ENCODE data around the gene HOXA7. TPM values are rescaled to one million over a fixed set of nuclear protein-coding genes. Genes with fewer than 3 reads are reported as not detected.
A peak's percentile ranks its signal among the peaks of the same experiment; 100 is the strongest.

HOXA7 gene
- total RNA-seq, 1 donor from 2014 or later = not detected

DNA sequence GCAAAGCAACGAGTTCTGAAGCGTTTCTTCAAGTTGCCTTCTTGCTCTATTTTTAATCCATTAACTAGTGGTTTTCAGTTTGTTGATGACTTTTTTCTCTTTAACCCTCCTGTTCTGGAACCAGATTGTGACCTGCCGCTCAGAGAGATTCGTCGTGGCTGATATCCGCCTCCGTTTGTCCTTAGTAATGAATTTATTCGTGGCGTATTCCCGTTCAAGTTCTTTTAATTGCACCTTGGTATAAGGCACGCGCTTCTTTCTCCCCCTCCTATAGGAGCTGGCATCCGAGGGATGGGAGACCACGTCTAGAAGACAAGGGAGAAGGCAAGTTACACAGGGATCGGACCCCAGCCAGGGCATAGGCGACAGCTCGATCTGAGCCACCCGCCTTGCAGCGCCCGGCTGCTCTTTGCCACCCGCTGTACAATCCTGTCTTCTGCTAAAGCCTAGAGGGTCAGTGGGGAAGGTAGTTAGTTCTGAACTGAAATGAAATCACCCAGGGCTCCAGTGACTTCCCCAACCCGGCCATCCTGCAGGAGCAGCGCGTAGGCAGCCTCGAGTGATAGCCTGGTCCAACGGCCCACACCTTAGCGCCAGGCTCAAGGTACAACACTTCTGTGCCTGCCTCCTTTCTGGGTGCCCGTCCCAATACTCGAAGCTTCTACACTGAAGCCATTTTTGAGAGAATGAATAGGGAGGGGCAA, 41.8 kb upstream of the HOXA7 start:
- Mint-ChIP-seq H3K27me3 (peaks cover 81% of the 10 kb centered on the region), H3K4me1 (peaks cover 11% of the 10 kb centered on the region), H3K36me3 (ENCODE audit: low read depth) (peaks cover 5% of the 10 kb centered on the region), H3K4me3 (no peak overlapping the region), H3K27ac (peak overlapping the region; percentile 22), H3K9me3 (no peaks in the 10 kb centered on the region)
- DNase-seq = no peak
- intact Hi-C loops (cut with micrococcal nuclease) = loop anchor here (2.0 to 5.0 kb wide), 4 partner anchors 13 to 899 kb away; partner anchors contain the start of gene HOXA11

DNA sequence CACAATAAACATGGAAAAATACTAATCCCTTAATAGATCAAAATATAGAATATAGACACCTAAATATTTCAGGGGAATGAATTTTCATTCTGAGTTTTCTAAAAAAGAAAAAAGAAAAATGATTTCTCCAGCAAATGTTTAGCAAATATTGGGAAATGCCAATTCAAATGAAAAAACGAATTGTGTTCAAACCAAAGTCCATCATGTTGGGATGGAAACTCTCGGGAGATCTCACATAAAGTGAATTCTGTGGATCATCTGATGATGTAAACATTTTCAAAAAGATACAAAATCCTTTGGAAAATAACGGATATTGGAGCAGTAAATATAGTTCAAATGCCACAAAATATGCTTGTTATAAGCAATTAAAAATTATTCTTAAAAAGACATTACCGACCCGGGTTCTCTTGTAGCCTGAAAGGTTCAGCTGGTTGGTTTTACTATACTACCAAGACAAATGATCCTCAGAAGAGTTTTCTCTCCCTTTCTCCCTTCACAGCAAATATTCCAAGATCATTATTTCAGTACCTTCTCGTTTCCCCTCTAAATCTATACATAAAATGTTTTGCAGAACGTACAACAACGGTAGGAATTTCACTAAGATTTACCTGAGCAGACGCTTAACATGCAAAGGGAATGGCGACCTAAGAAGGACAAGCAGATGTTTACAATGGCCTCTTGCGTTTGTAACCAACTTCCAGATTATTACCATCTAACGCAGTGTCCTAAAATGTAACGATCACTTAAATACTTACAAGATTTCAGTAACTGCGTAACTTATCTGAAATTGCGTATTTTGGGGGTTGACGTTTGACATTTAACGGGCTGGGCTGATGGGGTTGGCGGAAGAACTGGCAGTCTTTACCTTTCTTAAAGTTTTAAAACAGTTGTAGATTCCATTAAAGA, 40.9 kb upstream of the HOXA7 start:
- H3K36me3 Mint-ChIP-seq (ENCODE audit: low read depth) = peaks cover 5% of the 10 kb centered on the region
- intact Hi-C loops (cut with micrococcal nuclease) = loop anchor here (2.0 to 5.0 kb wide), 7 partner anchors 13 to 900 kb away; partner anchors contain the start of genes EVX1 and HOXA11
- peaks cover 11% of the 10 kb centered on the region for H3K4me1 Mint-ChIP-seq
- H3K27ac Mint-ChIP-seq = no peak overlapping the region
- H3K27me3 Mint-ChIP-seq = peaks cover 77% of the 10 kb centered on the region
- H3K9me3 Mint-ChIP-seq = no peaks in the 10 kb centered on the region
- no peak overlapping the region for H3K4me3 Mint-ChIP-seq
- no peak for DNase-seq

DNA sequence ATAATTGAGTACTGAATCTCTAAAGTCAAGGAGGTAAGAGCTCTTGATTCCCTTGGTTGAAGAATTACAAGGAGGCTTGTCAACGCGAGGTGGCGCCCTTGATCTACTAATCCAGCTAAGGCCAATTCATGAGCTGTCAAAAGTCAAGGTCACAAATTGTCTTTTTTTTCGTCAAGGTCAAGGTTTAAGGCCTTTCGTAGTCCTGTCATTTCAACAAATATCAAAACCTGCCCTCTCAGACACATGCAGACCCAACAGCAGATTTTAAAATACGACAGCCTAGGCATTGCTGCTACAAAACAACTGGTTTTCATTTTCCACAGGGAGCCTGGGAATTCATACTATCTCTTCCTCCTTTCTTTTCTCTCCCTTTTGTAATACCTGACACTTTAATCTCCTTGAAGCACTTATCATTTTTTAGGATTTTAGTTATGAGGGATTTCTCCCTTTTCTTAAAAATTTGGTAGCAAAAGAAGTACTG, 39.9 kb upstream of the HOXA7 start:
- peak; percentile 93 for DNase-seq
- intact Hi-C loops (cut with micrococcal nuclease) = loop anchor here (1.0 to 5.0 kb wide), 8 partner anchors 24 to 901 kb away; partner anchors contain the start of gene EVX1

DNA sequence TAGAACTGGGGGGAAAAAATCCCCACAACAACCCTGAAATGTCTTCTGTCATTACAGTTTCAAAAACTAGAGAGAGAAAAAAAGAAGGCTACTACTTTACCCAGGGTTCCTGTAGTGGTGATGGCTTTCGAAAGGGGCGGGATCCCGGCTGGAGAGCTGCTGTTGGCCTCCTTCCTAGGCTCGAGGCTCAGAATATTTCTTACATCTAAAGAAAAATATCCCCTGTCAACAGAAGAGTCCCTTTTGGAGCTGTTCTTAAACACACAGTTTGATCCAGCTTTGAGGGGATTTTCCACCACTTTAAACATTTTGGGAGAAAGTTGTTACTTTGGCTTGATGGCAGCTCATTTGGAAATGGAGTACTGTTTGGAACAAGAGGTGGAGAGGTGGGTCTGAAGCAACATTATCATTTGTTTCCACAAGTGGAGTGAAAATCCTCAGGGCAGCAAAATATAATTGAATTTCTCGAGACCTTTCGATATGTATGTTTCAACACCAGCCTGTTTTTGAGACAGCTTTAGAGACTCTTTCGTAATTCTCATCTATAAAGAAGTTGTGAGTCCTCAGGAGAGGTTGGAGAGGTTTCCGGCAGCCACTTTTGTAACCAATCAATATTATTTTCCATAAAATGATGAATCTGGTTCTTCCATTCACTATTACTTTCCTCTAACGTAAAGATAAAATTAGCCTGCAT, 38.4 kb upstream of the HOXA7 start:
- Mint-ChIP-seq H3K9me3 (no peaks in the 10 kb centered on the region), H3K27ac (no peak overlapping the region), H3K36me3 (ENCODE audit: low read depth) (peaks cover 2% of the 10 kb centered on the region), H3K27me3 (peaks cover 78% of the 10 kb centered on the region), H3K4me3 (no peak overlapping the region), H3K4me1 (no peaks in the 10 kb centered on the region)
- no peak for DNase-seq
- intact Hi-C loops (cut with micrococcal nuclease) = loop anchor here (5.0 kb wide), 2 partner anchors 587 to 902 kb away; no protein-coding TSS in a partner anchor

More for the DNA sequence above, 39.9 kb upstream of the HOXA7 start:
- Mint-ChIP-seq H3K4me1 (peaks cover 6% of the 10 kb centered on the region), H3K9me3 (no peaks in the 10 kb centered on the region), H3K27ac (no peak overlapping the region), H3K4me3 (no peak overlapping the region), H3K36me3 (ENCODE audit: low read depth) (peaks cover 5% of the 10 kb centered on the region), H3K27me3 (peaks cover 75% of the 10 kb centered on the region)

DNA sequence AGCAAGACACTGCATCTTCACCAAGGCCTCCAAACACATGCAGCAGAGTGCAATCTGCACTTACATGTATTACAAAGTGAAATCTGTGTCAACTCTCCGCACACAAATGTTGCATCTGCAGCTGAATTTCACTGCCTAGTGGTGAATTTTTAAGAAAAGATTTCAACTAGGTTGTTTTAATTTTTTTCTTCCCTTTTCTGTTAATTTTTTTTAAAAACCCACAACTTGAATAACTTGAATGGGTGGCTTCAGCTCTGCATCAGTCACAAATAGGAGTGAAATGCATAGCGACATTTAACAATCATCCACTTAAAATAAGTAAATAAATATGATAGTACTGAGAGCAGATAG, 37.5 kb upstream of the HOXA7 start:
- Mint-ChIP-seq H3K4me1 (no peaks in the 10 kb centered on the region), H3K9me3 (no peaks in the 10 kb centered on the region), H3K4me3 (no peak overlapping the region), H3K27me3 (peaks cover 83% of the 10 kb centered on the region), H3K36me3 (ENCODE audit: low read depth) (peaks cover 2% of the 10 kb centered on the region), H3K27ac (no peak overlapping the region)
- intact Hi-C loops (cut with micrococcal nuclease) = no loop called here
- DNase-seq = no peak

DNA sequence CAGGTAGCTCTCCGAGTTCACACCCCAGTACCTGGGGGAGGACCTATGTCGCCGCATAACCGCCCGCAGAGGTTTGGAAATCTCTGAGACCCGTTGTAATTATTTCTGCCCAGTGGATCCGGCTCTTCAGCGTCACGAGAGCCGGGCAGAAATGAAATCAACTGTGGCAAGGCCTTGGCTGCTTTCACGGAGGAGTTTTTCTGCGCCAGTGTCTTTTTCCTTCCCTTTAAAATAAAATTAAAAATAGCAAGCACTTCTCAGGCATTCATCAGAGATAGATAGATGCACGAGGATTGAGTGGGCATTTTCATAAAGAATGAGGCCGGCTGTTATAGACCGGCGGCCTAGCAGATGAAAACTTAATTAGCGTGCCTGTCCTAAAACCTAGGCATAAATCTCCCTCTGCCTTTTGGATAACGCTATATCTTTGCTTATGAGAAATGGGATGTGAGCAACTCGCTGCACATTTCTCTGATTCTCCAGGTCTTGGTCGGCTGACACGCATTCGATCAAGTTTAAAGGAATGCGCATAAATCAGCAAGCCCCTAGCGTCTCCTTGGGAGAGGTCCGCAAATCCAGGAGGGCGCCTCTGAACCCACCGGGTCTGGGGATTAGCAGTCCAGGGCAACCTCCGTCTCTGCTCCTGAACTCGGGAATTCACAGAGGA, 37.0 kb upstream of the HOXA7 start:
- Mint-ChIP-seq H3K4me1 (peaks cover 3% of the 10 kb centered on the region), H3K4me3 (peak overlapping the region; percentile 15), H3K9me3 (no peaks in the 10 kb centered on the region), H3K27ac (no peak overlapping the region), H3K27me3 (peaks cover 85% of the 10 kb centered on the region), H3K36me3 (ENCODE audit: low read depth) (no peaks in the 10 kb centered on the region)
- intact Hi-C loops (cut with micrococcal nuclease) = no loop called here
- no peak for DNase-seq

DNA sequence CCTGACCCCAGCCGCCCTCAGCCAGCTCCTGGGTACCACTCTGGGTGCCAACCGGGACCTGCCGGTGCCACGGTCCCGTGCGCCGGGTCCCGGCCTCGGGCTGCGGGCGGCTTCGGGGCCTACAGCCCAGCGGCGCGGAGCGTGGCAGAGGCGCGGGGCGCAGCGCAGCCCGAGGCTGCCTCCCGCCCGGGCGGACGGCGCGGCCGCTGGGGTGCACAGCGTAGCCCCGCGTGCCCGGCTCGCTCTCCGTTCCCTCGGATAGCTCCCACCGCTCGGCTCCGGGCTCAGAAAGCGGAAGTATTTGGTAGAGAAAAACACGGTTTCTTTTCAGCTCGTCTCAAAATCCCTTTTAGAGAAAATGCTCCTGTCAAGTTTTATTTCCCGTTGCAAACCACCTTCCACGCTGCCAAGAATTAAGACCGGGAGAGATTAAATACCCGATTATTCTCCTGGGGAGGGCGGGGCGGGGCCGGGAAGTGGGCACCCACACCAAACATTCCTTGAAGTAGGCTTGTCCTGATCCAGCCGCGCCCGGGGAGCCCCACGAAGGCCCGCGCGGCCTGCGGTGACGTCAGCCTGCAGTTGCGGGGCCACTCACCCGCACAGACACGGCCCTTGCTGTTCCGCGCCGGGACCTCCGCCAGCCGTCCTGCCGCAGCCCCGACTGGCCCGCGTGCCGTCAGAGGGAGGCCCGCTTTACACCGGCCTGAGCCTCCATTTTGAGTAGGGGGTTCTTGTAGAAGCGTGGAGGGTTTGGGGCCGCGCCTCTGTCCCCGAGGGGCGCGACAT, 36.3 kb upstream of the HOXA7 start:
- Mint-ChIP-seq H3K27ac (no peak overlapping the region), H3K4me1 (peaks cover 5% of the 10 kb centered on the region), H3K27me3 (peaks cover 85% of the 10 kb centered on the region), H3K4me3 (no peak overlapping the region), H3K36me3 (ENCODE audit: low read depth) (no peaks in the 10 kb centered on the region), H3K9me3 (no peaks in the 10 kb centered on the region)
- DNase-seq = no peak
- intact Hi-C loops (cut with micrococcal nuclease) = no loop called here

DNA sequence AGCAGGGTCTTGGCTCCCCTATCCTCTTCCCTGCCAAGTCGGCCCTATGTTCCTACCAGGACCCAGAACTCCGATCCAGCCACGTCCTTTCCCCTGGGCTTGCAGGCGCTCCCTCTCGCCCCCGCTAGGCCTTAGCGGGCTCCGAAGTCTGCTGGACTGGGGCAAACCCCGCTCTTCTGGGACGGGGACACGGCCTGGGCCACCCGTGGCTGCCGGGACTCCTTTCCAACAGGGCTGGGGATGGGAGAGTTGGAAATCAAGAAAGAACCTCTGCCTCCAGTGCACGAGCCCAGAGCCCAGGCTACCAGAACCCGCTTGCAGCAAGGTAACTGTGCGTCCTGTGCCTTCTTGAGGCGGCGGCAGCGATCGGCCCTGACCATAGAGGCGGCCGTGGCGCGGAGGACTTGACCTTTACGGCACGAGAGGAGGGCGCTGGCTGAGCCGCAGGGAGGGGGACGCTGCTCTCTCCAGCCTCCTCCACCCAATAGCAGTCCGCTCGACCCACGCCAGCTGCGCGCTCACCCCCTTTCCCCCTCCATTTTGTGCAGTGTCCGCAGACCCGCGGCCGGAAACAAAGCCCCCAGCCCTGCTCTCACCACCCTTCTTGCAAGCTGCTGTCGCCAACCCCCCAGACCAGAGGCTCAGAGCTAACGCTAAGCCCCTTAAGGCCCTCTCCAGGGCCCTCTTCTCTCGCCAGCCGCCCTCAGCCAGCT, 35.5 kb upstream of the HOXA7 start:
- Mint-ChIP-seq H3K27ac (no peak overlapping the region), H3K9me3 (no peaks in the 10 kb centered on the region), H3K4me3 (no peak overlapping the region), H3K4me1 (peaks cover 5% of the 10 kb centered on the region), H3K27me3 (peaks cover 85% of the 10 kb centered on the region), H3K36me3 (ENCODE audit: low read depth) (no peaks in the 10 kb centered on the region)
- intact Hi-C loops (cut with micrococcal nuclease) = no loop called here
- no peak for DNase-seq

DNA sequence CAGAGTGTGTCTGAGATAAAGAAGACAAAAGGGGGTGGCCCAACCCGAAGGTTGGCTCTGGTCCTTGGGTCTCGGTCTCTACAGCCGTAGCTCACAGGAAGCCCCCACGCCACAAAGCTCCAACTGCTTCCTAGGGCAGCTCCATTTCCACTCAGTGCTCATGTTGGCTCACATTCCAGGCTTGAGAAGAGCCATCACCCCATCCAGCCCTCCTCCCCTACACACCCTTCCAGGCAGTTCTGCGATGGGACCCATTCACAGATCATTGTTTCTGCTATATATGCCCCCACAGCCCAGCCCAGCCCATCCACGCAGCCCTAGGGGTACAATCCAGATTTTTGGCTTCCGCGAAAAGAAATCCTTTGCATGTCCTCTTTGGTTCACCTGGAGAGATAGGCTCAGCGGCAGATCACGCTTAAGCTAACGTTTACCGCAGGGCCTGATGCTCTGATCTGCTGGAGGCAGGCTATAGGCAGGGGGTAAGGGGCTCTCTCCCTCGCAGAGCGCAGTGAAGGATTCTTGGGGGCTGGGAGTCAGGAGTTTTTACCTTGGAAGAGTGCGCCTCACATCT, 34.8 kb upstream of the HOXA7 start:
- H3K4me1 Mint-ChIP-seq = peaks cover 5% of the 10 kb centered on the region
- intact Hi-C loops (cut with micrococcal nuclease) = no loop called here
- H3K27ac Mint-ChIP-seq = no peak overlapping the region
- peaks cover 86% of the 10 kb centered on the region for H3K27me3 Mint-ChIP-seq
- H3K9me3 Mint-ChIP-seq = no peaks in the 10 kb centered on the region
- H3K4me3 Mint-ChIP-seq = no peak overlapping the region
- no peaks in the 10 kb centered on the region for H3K36me3 Mint-ChIP-seq (ENCODE audit: low read depth)
- no peak for DNase-seq

DNA sequence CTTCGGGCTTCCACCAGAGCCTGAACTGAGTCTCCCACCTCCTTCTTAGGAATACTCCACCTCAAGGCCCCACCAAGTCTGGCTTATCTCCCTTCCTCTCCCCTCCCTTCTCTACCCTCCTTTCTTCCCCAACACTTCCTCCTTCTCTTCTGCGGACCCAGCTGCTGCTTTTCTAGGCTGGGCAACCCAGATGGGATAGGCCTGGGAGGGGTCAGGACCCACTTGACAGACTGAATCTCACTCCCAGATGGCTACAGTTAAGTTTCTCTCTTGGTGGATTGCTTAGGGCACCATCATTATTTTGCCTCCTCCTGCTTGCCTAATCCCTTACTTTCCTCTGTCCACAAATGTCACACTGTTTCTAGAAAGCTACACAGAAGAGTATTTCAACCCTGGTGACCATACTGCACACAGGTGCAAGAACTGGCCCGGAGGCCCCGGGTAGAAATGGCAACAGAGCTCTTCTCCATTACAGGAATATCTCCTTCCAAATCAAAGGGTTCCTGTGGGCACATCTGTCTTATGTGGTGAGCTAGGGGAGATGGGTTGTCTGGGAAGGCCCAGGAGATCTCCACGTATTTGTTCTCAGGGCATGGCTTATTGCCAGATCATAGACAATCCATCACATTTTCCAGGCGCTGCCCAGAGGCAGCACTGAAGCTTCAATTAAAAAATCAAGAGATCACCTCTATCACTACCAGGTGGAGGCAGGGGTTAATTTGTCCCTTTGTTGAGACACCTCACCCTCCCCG, 33.7 kb upstream of the HOXA7 start:
- Mint-ChIP-seq H3K27ac (no peak overlapping the region), H3K4me3 (no peak overlapping the region), H3K27me3 (peaks cover 90% of the 10 kb centered on the region), H3K4me1 (peaks cover 11% of the 10 kb centered on the region), H3K9me3 (no peaks in the 10 kb centered on the region), H3K36me3 (ENCODE audit: low read depth) (peaks cover 3% of the 10 kb centered on the region)
- intact Hi-C loops (cut with micrococcal nuclease) = no loop called here
- DNase-seq = no peak

DNA sequence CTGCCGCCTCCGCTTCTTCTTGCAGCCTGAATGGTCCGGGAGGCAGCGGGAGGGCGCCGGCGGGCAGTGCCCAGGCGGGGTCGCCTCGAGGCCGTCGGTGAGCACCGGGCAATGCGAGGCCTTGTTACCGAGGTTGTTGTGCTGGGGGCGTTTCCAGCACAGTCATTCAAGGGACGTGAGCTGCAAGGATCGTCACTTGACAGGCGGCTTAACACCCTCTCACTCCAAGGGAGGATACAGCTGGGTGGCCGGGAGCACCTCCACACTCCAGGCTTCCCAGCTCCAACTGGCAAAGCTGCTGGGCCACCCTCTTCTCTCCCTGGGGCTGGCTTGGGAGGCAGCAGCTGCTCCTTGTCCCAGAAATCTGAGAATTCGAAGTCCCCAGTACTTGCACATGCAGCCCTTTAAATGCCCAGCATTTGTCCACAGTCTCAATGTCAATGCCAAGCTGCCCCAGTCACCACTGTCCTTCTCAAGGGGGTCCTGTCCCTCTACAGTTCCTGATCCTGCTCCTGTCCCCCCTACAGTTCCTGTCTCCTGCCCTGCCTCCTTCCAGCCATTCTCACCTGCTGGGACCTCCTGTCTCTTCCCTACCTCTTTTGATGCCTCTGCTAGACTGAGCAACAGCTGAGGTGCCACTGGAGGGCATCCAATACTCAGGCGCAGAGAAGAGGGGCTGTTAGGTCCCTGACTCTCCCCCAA, 33.0 kb upstream of the HOXA7 start:
- Mint-ChIP-seq H3K4me3 (no peak overlapping the region), H3K27me3 (peaks cover 89% of the 10 kb centered on the region), H3K4me1 (peaks cover 15% of the 10 kb centered on the region), H3K27ac (no peak overlapping the region), H3K9me3 (no peaks in the 10 kb centered on the region), H3K36me3 (ENCODE audit: low read depth) (peaks cover 8% of the 10 kb centered on the region)
- intact Hi-C loops (cut with micrococcal nuclease) = no loop called here
- DNase-seq = no peak
